GM12878 (cell line): ENCODE measurements around the gene TXNDC17. TPM values are rescaled to one million over a fixed set of nuclear protein-coding genes. Genes with fewer than 3 reads are reported as not detected.

ENCODE experiments used
- BCL3 ChIP-seq: IDR thresholded peaks from 2 replicates; pipeline ENCODE4 v1.6.1; 2011; ENCODE audit warnings: borderline replicate concordance, low read depth, mild to moderate bottlenecking, moderate library complexity, low read length; ENCODE audit not compliant: insufficient read depth, poor library complexity, severe bottlenecking
- BHLHE40 ChIP-seq, 2 experiments: fragments of 450-650 bp in 1 of 2; IDR thresholded peaks; 2 replicates each; pipeline ENCODE4 v1.6.1; 2011 to 2017; ENCODE audit warnings: low read depth in 2 of 2, borderline replicate concordance in 1 of 2, improper control_type of control experiment in 1 of 2, low read length in 1 of 2, mild to moderate bottlenecking in 1 of 2
- CBFB ChIP-seq: IDR thresholded peaks from 2 replicates; pipeline ENCODE4 v1.6.1; 2016; ENCODE audit warnings: antibody characterized with exemption, low read depth
- E2F8 ChIP-seq: fragments of 450-650 bp; IDR thresholded peaks from 2 replicates; pipeline ENCODE4 v1.6.1; 2018; ENCODE audit warnings: mild to moderate bottlenecking, low read depth, moderate library complexity; ENCODE audit not compliant: partially characterized antibody
- ESRRA ChIP-seq: IDR thresholded peaks from 2 replicates; pipeline ENCODE4 v1.6.1; 2012; ENCODE audit warnings: mild to moderate bottlenecking, low read length, improper control_type of control experiment
- ETV6 ChIP-seq, 2 experiments: fragments of 450-650 bp in 1 of 2; IDR thresholded peaks in 1 of 2; conservative IDR thresholded peaks in 1 of 2; 2 replicates each; pipeline ENCODE4 v1.6.1; 2014; ENCODE audit warnings: antibody characterized with exemption in 1 of 2, borderline replicate concordance in 1 of 2, low read depth in 1 of 2, mild to moderate bottlenecking in 1 of 2, moderate library complexity in 1 of 2
- IKZF1 ChIP-seq: fragments of 450-650 bp; conservative IDR thresholded peaks from 2 replicates; pipeline ENCODE4 v1.6.1; 2017; ENCODE audit warnings: antibody characterized with exemption, mild to moderate bottlenecking
- IKZF2 ChIP-seq, 2 experiments: fragments of 450-650 bp; IDR thresholded peaks; 2 replicates each; pipeline ENCODE4 v1.6.1; 2017; ENCODE audit warnings: mild to moderate bottlenecking in 2 of 2, moderate library complexity in 2 of 2
- MTA2 ChIP-seq: fragments of 450-650 bp; IDR thresholded peaks from 2 replicates; pipeline ENCODE4 v1.6.1; 2016; ENCODE audit warnings: low read depth, mild to moderate bottlenecking, moderate library complexity
- NFYB ChIP-seq: IDR thresholded peaks from 2 replicates; pipeline ENCODE4 v1.6.1; 2011; ENCODE audit warnings: low read depth, mild to moderate bottlenecking, low read length, improper control_type of control experiment, moderate library complexity; ENCODE audit not compliant: insufficient read depth
- NKRF ChIP-seq: fragments of 450-650 bp; conservative IDR thresholded peaks from 2 replicates; pipeline ENCODE4 v1.6.1; 2017; ENCODE audit warnings: mild to moderate bottlenecking, moderate library complexity
- POU2F2 ChIP-seq: IDR thresholded peaks from 3 replicates; pipeline ENCODE4 v1.6.1; 2011; ENCODE audit warnings: low read depth, mild to moderate bottlenecking, low read length, borderline replicate concordance
- RAD21 ChIP-seq: IDR thresholded peaks from 2 replicates; pipeline ENCODE4 v1.6.1; 2011; ENCODE audit warnings: mild to moderate bottlenecking, low read depth, low read length, moderate library complexity; ENCODE audit not compliant: insufficient read depth
- REST ChIP-seq: IDR thresholded peaks from 2 replicates; pipeline ENCODE4 v1.6.1; 2012; ENCODE audit warnings: mild to moderate bottlenecking, low read depth, low read length
- SP1 ChIP-seq: IDR thresholded peaks from one replicate; pipeline ENCODE4 v1.6.1; 2011; ENCODE audit warnings: low read depth, low read length
- SREBF2 ChIP-seq: IDR thresholded peaks from 2 replicates; pipeline ENCODE4 v1.6.1; 2012; ENCODE audit warnings: mild to moderate bottlenecking, low read length
- TARDBP ChIP-seq: IDR thresholded peaks from 2 replicates; pipeline ENCODE4 v1.6.1; 2016; ENCODE audit warnings: borderline replicate concordance
- TBL1XR1 ChIP-seq: IDR thresholded peaks from 2 replicates; pipeline ENCODE4 v1.6.1; 2012; ENCODE audit warnings: low read depth, low read length, improper control_type of control experiment
- TCF3 ChIP-seq: IDR thresholded peaks from 2 replicates; pipeline ENCODE4 v1.6.1; 2012; ENCODE audit warnings: low read depth, mild to moderate bottlenecking, low read length, borderline replicate concordance; ENCODE audit not compliant: insufficient read depth
- ZNF274 ChIP-seq: IDR thresholded peaks from one replicate; pipeline ENCODE4 v1.8.0; 2011; ENCODE audit not compliant: insufficient read length, insufficient read depth
- polyA plus RNA-seq, 11 experiments: library from polyadenylated mRNA; depleted of rRNA in 4 of 11; unstranded in 6 of 11; stranded (reverse) in 5 of 11; fragments of >200 nt; fragmentation: Nextera tagmentation in 4 of 11; fragmentation: Illumina TruSeq in 1 of 11; extraction: Ambion mirVana in 4 of 11; extraction: Trizol in 1 of 11; gene quantifications; 1 replicate in 1 of 11; 2 replicates in 10 of 11; pipeline versions ENCODE4 v1.2.1 to v1.2.3, GENCODE V29; 2011 to 2016; ENCODE audit warnings: inconsistent platforms in 2 of 11, missing spikeins in 2 of 11, low read depth in 1 of 11
- total RNA-seq, 4 experiments: library from RNA; depleted of rRNA in 3 of 4; stranded (reverse); fragments of >200 nt in 3 of 4; fragmentation: Illumina TruSeq in 1 of 4; extraction: Trizol in 1 of 4; gene quantifications; 2 replicates each; pipeline versions ENCODE4 v1.2.1 to v1.2.3, GENCODE V29; 2013 to 2021

The TXNDC17 gene
- total and polyA plus RNA-seq, 10 of the 15 experiments (the other 5 are each of a cell fraction or from before 2014, with no cell fraction given) = 124 to 957 (median 216) TPM

GRCh38 chr17:6660805-6661463, 20.1 kb downstream of the TXNDC17 start (continued):
- TF ChIP-seq ETV6 (conservative IDR thresholded peaks at IDR 0.05 in 1 of 2, IDR thresholded peaks at IDR 0.05 in 1 of 2; ENCODE audit: borderline replicate concordance in 1 of 2, low read depth in 1 of 2) = peak in 1 of 2 experiments; percentile 90; a peak in 2 of 4 replicates
- no peak for TF ChIP-seq TCF3
- TF ChIP-seq MTA2 = peak; percentile 59
- peak; percentile 21 for TF ChIP-seq BCL3
- TF ChIP-seq POU2F2 = 0 out of 3 replicates have a peak, but pooled peaks have one; percentile 23
- TF ChIP-seq SREBF2 = no peak
- no peak for TF ChIP-seq E2F8
- no peak for TF ChIP-seq TARDBP
- no peak for TF ChIP-seq REST
- TF ChIP-seq NFYB = no peak
- peak; percentile 34; the same call in 1 of the 2 replicates for TF ChIP-seq IKZF1
- TF ChIP-seq ZNF274 = no peak
- TF ChIP-seq NKRF = no peak
- no peak; a peak in 1 of 4 replicates for TF ChIP-seq BHLHE40 (IDR thresholded peaks at IDR 0.05; ENCODE audit: borderline replicate concordance in 1 of 2, low read depth in 2 of 2, low read length in 1 of 2)
- TF ChIP-seq TBL1XR1 = no peak
- no peak for TF ChIP-seq SP1
- TF ChIP-seq CBFB = peak; percentile 43; the same call in 1 of the 2 replicates
- TF ChIP-seq IKZF2 (IDR thresholded peaks at IDR 0.05) = peak; percentile 68 to 71; a peak in 3 of 4 replicates
- no peak for TF ChIP-seq RAD21
- TF ChIP-seq ESRRA = no peak
